AG09319 (cell line): ENCODE measurements around the gene SZT2.
"Not testable (repeated sequence)": the region's sequence is repeated elsewhere in the genome, so short reads cannot be mapped to it uniquely, and the experiment has no call there.

Source experiments
- DNase-seq: peaks from one replicate; pipeline ENCODE4 v3.0.0-alpha.2; 2010; ENCODE audit warnings: low read depth; ENCODE audit errors: extremely low read depth
- TF ChIP-seq, protein P1 (sequence below): IDR thresholded peaks from 2 replicates; pipeline ENCODE4 v1.5.1; 2011; ENCODE audit warnings: low read depth, mild to moderate bottlenecking, inconsistent platforms, low read length, moderate library complexity

The SZT2 gene

GRCh38 chr1:43405219-43405875, 15.6 kb downstream of the SZT2 start:
- DNase-seq: peak; percentile 27
- TF ChIP-seq, protein P1, sequence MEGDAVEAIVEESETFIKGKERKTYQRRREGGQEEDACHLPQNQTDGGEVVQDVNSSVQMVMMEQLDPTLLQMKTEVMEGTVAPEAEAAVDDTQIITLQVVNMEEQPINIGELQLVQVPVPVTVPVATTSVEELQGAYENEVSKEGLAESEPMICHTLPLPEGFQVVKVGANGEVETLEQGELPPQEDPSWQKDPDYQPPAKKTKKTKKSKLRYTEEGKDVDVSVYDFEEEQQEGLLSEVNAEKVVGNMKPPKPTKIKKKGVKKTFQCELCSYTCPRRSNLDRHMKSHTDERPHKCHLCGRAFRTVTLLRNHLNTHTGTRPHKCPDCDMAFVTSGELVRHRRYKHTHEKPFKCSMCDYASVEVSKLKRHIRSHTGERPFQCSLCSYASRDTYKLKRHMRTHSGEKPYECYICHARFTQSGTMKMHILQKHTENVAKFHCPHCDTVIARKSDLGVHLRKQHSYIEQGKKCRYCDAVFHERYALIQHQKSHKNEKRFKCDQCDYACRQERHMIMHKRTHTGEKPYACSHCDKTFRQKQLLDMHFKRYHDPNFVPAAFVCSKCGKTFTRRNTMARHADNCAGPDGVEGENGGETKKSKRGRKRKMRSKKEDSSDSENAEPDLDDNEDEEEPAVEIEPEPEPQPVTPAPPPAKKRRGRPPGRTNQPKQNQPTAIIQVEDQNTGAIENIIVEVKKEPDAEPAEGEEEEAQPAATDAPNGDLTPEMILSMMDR: no peak

DNA sequence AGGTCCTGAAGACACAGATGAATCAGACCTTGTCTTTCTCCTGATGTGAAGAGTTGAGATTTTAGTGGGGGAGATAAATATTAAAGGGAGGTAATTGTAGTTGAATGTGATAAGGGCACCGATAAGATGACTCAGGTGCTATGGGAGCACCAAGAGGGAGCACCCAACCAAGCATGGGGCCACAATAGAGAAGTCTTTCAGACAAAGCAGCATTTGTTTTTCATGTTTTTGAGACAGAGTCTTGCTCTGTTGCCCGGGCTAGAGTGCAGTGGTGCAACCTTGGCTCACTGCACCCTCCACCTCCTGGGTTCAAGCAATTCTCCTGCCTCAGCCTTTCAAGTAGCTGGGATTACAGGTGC, 16.2 kb downstream of the SZT2 start:
- DNase-seq: no peak
- TF ChIP-seq, protein P1: no peak

- no peak for DNase-seq
- TF ChIP-seq, protein P1: no peak
Observed at GRCh38 chr1:43410571-43410970, 20.9 kb downstream of the SZT2 start.

DNA sequence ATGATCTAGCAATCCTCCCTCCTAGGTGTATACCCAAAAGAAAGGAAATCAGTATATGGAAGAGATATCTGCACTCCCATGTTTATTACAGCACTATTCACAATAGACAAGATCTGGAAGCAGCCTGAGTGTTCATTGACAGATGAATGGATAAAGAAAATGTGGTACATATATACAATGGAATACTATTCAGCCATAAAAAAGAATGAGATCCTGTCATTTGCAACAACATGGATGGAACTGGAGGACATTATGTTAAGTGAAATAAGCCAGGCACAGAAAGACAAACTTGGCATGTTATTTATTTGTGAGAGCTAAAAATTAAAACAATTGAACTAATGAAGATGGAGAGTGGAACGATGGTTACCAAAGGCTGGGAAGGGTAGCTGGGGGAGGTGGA, 23.7 kb downstream of the SZT2 start:
- not testable (repeated sequence) for DNase-seq

GRCh38 chr1:43414634-43415223, 25.0 kb downstream of the SZT2 start:
- no peak for DNase-seq

GRCh38 chr1:43415901-43416300, 26.2 kb downstream of the SZT2 start:
- TF ChIP-seq, protein P1: no peak
- DNase-seq: no peak

More at GRCh38 chr1:43414634-43415223, 25.0 kb downstream of the SZT2 start:
- TF ChIP-seq, protein P1: peak; percentile 57

- TF ChIP-seq, protein P1: no peak
- DNase-seq: no peak
Observed at GRCh38 chr1:43418858-43419257, 29.2 kb downstream of the SZT2 start.
